ENCODE results near the gene CHST9. TPM values are rescaled to one million over a fixed set of nuclear protein-coding genes. Genes with fewer than 3 reads are reported as not detected.

The CHST9 gene
- total RNA-seq, 1 donor from 2014 or later: 2.0 TPM

DNA sequence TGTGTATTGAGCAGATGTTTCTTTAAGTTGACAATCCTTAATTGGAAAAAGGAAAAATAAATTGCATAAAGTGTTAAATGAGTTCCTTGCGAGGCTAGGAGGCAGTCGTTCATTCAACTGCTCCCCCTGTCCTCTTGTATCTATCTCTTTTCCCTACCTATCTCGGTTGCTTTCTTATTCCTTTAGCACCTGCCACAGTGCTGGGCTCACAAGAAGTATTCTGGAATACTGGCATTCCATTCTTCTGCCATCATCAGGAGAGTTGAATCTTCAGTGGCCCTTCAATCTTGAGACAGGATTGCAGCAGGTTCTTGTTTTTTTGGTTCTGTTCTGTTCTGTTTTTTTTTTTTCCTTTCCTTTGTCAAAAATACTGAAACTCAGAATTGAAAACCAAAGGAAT, 176.5 kb downstream of the CHST9 start:
- TF ChIP-seq, protein P1, sequence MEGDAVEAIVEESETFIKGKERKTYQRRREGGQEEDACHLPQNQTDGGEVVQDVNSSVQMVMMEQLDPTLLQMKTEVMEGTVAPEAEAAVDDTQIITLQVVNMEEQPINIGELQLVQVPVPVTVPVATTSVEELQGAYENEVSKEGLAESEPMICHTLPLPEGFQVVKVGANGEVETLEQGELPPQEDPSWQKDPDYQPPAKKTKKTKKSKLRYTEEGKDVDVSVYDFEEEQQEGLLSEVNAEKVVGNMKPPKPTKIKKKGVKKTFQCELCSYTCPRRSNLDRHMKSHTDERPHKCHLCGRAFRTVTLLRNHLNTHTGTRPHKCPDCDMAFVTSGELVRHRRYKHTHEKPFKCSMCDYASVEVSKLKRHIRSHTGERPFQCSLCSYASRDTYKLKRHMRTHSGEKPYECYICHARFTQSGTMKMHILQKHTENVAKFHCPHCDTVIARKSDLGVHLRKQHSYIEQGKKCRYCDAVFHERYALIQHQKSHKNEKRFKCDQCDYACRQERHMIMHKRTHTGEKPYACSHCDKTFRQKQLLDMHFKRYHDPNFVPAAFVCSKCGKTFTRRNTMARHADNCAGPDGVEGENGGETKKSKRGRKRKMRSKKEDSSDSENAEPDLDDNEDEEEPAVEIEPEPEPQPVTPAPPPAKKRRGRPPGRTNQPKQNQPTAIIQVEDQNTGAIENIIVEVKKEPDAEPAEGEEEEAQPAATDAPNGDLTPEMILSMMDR (IDR thresholded peaks at IDR 0.05; ENCODE audit: borderline replicate concordance): no peak
- H3K36me3 ChIP-seq: no peaks in the 10 kb centered on the region
- no peak overlapping the region for H3K27ac ChIP-seq (replicated peaks)
- no peak overlapping the region for H3K4me3 ChIP-seq
- intact Hi-C loops (cut with micrococcal nuclease): loop anchor here (10.0 kb wide), 1 partner anchor 194 kb away; no protein-coding TSS in a partner anchor
- H3K4me1 ChIP-seq: no peaks in the 10 kb centered on the region
- no peaks in the 10 kb centered on the region for H3K9me3 ChIP-seq (replicated peaks)
- DNase-seq: no peak
- H3K27me3 ChIP-seq (ENCODE audit: low read depth): no peaks in the 10 kb centered on the region

DNA sequence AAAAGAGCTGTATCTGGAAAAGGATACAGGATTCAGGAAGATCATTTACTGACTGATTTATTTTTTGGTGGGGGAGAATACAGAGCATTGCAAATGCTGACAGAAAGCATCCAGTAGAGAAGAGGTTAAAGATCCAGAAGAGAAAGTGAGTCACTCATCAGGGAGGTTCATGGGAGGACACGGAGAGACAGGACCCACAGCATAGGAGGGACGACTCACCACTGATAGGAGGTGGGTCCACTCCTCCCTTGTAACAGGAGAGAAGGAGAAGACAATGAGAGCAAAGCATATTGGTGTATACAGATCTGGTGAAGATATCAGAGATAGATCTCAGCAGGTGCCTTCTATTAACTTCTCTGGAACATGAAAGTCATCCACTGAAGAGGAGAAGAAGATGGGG, 177.2 kb downstream of the CHST9 start:
- intact Hi-C loops (cut with micrococcal nuclease): loop anchor here (10.0 kb wide), 1 partner anchor 193 kb away; no protein-coding TSS in a partner anchor
- H3K4me1 ChIP-seq: no peaks in the 10 kb centered on the region

DNA sequence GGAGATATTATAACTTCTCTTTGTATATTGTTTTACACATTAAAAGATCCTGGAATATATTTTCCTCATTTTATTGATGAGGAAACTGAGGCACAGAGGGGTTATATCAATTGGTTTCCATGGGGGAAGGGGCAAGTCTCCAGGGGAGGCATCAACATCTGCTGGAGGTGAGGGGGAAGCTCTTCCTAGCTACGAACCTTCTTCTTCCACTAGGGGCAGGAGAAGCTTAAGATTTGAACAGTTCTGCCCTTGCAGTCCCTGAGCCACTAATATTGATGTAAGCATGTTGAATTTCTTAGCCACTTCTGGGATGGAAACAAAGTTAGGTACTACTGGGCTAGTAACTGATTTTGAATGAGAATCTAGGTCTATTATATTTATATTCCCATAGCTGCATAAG, 179.5 kb downstream of the CHST9 start:
- Histone ChIP-seq H3K36me3 (no peaks in the 10 kb centered on the region), H3K27ac (replicated peaks) (no peak overlapping the region), H3K27me3 (ENCODE audit: low read depth) (no peaks in the 10 kb centered on the region), H3K9me3 (replicated peaks) (no peaks in the 10 kb centered on the region), H3K4me1 (no peaks in the 10 kb centered on the region), H3K4me3 (no peak overlapping the region)
- intact Hi-C loops (cut with micrococcal nuclease): loop anchor here (10.0 kb wide), 1 partner anchor 191 kb away; no protein-coding TSS in a partner anchor
- DNase-seq: no peak
- TF ChIP-seq, protein P1 (IDR thresholded peaks at IDR 0.05; ENCODE audit: borderline replicate concordance): peak; percentile 49

More for the DNA sequence above, 177.2 kb downstream of the CHST9 start:
- Histone ChIP-seq H3K27ac (replicated peaks) (no peak overlapping the region), H3K4me3 (no peak overlapping the region), H3K27me3 (ENCODE audit: low read depth) (no peaks in the 10 kb centered on the region), H3K36me3 (no peaks in the 10 kb centered on the region), H3K9me3 (replicated peaks) (no peaks in the 10 kb centered on the region)
- DNase-seq: no peak
- TF ChIP-seq, protein P1 (IDR thresholded peaks at IDR 0.05; ENCODE audit: borderline replicate concordance): no peak

DNA sequence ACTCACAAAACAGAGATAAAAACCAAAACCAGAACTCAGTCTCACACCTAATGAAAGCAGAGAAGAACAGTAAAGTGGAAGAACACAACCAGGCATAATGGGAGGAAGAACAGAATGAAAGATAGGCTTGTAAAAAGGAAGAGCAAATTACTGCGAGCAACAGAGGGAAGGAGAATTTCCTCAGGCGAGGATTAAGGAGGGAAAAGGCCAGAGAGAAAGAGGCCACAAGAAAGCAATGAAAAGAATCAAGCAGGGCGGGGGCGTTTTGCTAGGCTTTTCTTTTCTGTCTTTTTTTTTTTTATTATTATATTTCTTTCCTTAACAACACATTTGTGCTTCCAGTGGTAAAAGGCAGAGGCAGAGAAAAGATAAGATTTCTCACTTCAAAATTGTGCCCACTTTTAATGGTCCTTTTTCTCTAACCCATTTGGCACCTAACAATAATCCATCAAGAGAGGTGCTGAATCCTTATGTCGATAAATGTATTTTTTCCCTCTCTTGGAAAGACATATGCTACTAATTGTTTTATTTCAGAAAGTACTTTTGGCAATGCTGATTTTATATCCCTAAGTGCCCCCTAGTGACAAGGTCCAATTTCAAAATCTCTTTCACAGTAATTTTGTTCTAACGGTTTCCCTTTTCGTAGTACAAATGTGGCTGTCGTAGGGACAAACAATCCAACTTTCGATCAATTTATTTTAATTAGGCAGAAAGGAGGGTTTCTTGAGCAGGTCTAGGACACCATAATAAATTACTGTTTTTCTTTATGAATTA, 180.9 kb downstream of the CHST9 start:
- H3K4me3 ChIP-seq: no peak overlapping the region
- intact Hi-C loops (cut with micrococcal nuclease): loop anchor here (10.0 kb wide), 1 partner anchor 189 kb away; no protein-coding TSS in a partner anchor
- H3K27me3 ChIP-seq (ENCODE audit: low read depth): no peaks in the 10 kb centered on the region
- H3K27ac ChIP-seq (replicated peaks): no peak overlapping the region
- TF ChIP-seq, protein P1 (IDR thresholded peaks at IDR 0.05; ENCODE audit: borderline replicate concordance): peak; percentile 56
- DNase-seq: no peak
- H3K36me3 ChIP-seq: no peaks in the 10 kb centered on the region
- H3K9me3 ChIP-seq (replicated peaks): no peaks in the 10 kb centered on the region
- no peaks in the 10 kb centered on the region for H3K4me1 ChIP-seq

DNA sequence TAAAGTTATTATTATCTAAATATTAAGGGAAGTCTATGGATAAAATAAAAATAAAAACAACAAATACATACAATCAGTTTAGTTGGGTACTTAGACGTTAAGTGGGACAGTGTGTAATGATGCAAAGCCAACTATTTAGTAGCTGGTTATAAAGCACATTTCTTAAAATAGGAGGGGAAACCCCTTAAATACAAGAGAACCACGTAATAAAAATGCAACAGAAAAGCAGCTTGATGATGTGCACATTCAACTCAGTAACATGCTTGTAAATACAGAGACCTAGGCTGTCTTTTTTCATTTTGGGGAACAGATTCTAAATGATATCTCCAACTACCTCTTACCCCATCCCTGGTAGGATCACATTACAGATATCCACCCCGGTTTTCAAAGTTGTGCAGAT, 185.3 kb downstream of the CHST9 start:
- Histone ChIP-seq H3K4me3 (no peak overlapping the region), H3K4me1 (no peaks in the 10 kb centered on the region), H3K36me3 (no peaks in the 10 kb centered on the region), H3K27ac (replicated peaks) (no peak overlapping the region), H3K9me3 (replicated peaks) (no peaks in the 10 kb centered on the region), H3K27me3 (ENCODE audit: low read depth) (no peaks in the 10 kb centered on the region)
- intact Hi-C loops (cut with micrococcal nuclease): loop anchor here (10.0 kb wide), 1 partner anchor 185 kb away; no protein-coding TSS in a partner anchor
- TF ChIP-seq, protein P1 (IDR thresholded peaks at IDR 0.05; ENCODE audit: borderline replicate concordance): no peak
- DNase-seq: no peak

Measured in left ventricle myocardium inferior (tissue), 1 donor.